GM18508 (cell line): ENCODE results near the gene MUC20.

Source experiments
- ATAC-seq: cut with Tn5 transposase; IDR thresholded peaks from one replicate; pipeline ENCODE4 v1.9.1; 2021; ENCODE audit warnings: moderate number of reproducible peaks; ENCODE audit not compliant: insufficient read depth, unreplicated experiment

Gene MUC20

GRCh38 chr3:195752546-195753331, 32.0 kb downstream of the MUC20 start:
- no peak for ATAC-seq

- ATAC-seq, result no peak
These were observed 32.8 kb downstream of the MUC20 start for GRCh38 chr3:195753581-195753980.

- ATAC-seq, result no peak
These were observed 33.4 kb downstream of the MUC20 start for GRCh38 chr3:195754141-195754540.

- no peak for ATAC-seq
These were observed 34.1 kb downstream of the MUC20 start for GRCh38 chr3:195754906-195755305.

GRCh38 chr3:195755391-195755790, 34.6 kb downstream of the MUC20 start:
- ATAC-seq, result no peak

- no peak for ATAC-seq
These were observed 35.3 kb downstream of the MUC20 start for GRCh38 chr3:195755791-195756676.

GRCh38 chr3:195757438-195757770, 36.6 kb downstream of the MUC20 start:
- no peak for ATAC-seq

- ATAC-seq, result no peak
These were observed 37.0 kb downstream of the MUC20 start for GRCh38 chr3:195757827-195758226.

GRCh38 chr3:195758721-195759353, 38.1 kb downstream of the MUC20 start:
- no peak for ATAC-seq

- ATAC-seq, result no peak
These were observed 39.8 kb downstream of the MUC20 start for GRCh38 chr3:195760345-195761122.

- no peak for ATAC-seq
These were observed 40.4 kb downstream of the MUC20 start for GRCh38 chr3:195761123-195761566.

GRCh38 chr3:195761567-195762248, 40.9 kb downstream of the MUC20 start:
- no peak for ATAC-seq

GRCh38 chr3:195762249-195762585, 41.4 kb downstream of the MUC20 start:
- ATAC-seq, result no peak

GRCh38 chr3:195762611-195763010, 41.8 kb downstream of the MUC20 start:
- ATAC-seq, result no peak

GRCh38 chr3:195763076-195763830, 42.5 kb downstream of the MUC20 start:
- no peak for ATAC-seq

- no peak for ATAC-seq
These were observed 43.4 kb downstream of the MUC20 start for GRCh38 chr3:195763843-195764825.

- no peak for ATAC-seq
These were observed 44.4 kb downstream of the MUC20 start for GRCh38 chr3:195764961-195765706.
